Measurements from ENCODE around the gene PCDHB8. TPM values are rescaled to one million over a fixed set of nuclear protein-coding genes. Genes with fewer than 3 reads are reported as not detected.
"Not testable (repeated sequence)": the region's sequence is repeated elsewhere in the genome, so short reads cannot be mapped to it uniquely, and the experiment has no call there.

Gene PCDHB8
- not detected for total RNA-seq

- not testable (repeated sequence) for DNase-seq (ENCODE audit: low read depth in 2 of 3, low spot score in 2 of 3)
Measured at GRCh38 chr5:141177577-141178191, at the start of gene PCDHB8. Gene PCDHB8, plus strand, starts transcription at chr5:141177790. Its CDS starts 245 bp downstream, at chr5:141178035.

GRCh38 chr5:141135030-141135717 is 42.4 kb upstream of the PCDHB8 start, which contains the start of gene PCDHB5:
Gene PCDHB5, plus strand, starts transcription at chr5:141135206. Its CDS starts 229 bp downstream, at chr5:141135435.
- peak in 1 of 3 donors; percentile 47 for DNase-seq (ENCODE audit: low read depth in 2 of 3, low spot score in 2 of 3)

DNA sequence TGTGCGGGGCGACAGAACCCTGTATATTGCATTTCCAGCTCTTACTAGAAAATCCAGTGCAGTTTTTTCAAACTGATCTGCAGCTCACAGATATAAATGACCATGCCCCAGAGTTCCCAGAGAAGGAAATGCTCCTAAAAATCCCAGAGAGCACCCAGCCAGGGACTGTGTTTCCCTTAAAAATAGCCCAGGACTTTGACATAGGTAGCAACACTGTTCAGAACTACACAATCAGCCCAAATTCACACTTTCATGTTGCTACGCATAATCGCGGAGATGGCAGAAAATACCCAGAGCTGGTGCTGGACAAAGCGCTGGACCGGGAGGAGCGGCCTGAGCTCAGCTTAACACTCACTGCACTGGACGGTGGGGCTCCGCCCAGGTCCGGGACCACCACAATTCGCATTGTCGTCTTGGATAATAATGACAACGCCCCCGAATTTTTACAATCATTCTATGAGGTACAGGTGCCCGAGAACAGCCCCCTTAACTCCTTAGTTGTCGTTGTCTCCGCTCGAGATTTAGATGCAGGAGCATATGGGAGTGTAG is 41.8 kb upstream of the PCDHB8 start:
- DNase-seq (ENCODE audit: low read depth in 2 of 3, low spot score in 2 of 3), result no peak

- DNase-seq (ENCODE audit: low read depth in 2 of 3, low spot score in 2 of 3), result not testable (repeated sequence)
Measured at GRCh38 chr5:141137346-141137745, 40.2 kb upstream of the PCDHB8 start.

DNA sequence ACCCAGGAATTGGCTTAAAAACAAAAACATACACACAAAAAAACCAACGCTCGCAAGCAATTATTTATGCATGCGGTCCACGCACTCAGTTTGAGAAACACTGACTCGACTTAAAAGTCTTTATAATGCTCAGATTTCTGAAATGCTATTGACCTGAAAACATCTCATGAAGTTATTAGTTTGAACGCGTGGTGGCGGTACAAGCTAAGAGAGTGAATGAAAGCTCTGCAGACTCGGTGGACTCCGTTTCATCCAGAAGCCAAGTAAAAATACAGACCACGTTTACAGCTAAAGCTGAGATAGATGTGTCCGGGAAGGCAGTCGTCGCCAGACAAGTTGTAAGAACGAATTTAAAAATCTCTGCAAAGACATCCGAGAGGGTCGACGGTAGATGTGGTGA is 27.8 kb upstream of the PCDHB8 start, which contains the start of gene PCDHB6:
Gene PCDHB6, plus strand, starts transcription at position 246 of the 400 bp plus-strand sequence. CDS start 201 bp downstream, outside the sequence.
- peak in 1 of 3 donors; percentile 1 for DNase-seq (ENCODE audit: low read depth in 2 of 3, low spot score in 2 of 3)

DNA sequence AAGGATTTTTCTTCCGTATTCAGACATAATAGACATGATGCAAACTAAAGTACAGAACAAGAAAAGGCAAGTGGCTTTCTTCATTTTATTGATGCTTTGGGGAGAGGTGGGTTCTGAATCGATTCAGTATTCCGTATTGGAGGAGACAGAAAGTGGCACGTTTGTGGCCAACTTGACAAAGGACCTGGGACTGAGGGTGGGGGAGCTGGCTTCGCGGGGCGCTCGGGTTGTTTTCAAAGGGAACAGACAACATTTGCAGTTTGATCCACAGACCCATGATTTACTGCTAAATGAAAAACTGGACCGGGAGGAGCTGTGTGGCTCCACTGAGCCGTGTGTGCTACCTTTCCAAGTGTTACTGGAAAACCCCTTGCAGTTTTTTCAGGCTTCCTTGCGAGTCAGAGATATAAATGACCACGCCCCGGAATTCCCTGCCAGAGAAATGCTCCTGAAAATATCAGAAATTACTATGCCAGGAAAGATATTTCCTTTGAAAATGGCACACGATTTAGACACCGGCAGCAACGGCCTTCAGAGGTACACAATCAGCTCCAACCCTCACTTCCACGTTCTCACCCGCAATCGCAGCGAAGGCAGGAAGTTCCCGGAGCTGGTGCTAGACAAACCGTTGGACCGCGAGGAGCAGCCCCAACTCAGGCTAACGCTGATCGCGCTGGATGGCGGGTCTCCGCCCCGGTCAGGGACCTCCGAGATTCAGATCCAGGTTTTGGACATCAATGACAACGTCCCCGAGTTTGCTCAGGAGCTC is 27.2 kb upstream of the PCDHB8 start:
- DNase-seq (ENCODE audit: low read depth in 2 of 3, low spot score in 2 of 3), result no peak

DNA sequence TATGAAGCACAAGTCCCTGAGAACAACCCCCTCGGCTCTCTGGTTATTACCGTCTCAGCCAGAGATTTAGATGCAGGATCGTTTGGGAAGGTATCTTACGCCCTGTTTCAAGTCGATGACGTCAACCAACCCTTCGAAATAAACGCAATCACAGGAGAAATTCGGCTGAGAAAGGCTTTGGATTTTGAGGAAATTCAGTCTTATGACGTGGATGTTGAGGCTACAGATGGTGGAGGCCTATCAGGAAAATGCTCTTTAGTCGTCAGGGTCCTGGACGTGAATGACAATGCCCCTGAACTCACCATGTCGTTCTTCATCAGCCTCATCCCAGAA is 26.6 kb upstream of the PCDHB8 start:
- DNase-seq (ENCODE audit: low read depth in 2 of 3, low spot score in 2 of 3), result no peak

- not testable (repeated sequence) for DNase-seq (ENCODE audit: low read depth in 2 of 3, low spot score in 2 of 3)
Measured at GRCh38 chr5:141151632-141152031, 26.0 kb upstream of the PCDHB8 start.

DNA sequence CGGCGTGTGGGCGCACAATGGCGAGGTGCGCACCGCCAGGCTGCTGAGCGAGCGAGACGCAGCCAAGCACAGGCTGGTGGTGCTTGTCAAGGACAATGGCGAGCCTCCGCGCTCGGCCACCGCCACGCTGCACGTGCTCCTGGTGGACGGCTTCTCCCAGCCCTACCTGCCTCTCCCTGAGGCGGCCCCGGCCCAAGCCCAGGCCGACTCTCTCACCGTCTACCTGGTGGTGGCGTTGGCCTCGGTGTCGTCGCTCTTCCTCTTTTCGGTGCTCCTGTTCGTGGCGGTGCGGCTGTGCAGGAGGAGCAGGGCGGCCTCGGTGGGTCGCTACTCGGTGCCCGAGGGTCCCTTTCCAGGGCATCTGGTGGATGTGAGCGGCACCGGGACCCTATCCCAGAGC is 25.5 kb upstream of the PCDHB8 start:
- not testable (repeated sequence) for DNase-seq (ENCODE audit: low read depth in 2 of 3, low spot score in 2 of 3)

GRCh38 chr5:141155540-141156374 is 21.8 kb upstream of the PCDHB8 start:
- no peak for DNase-seq (ENCODE audit: low read depth in 2 of 3, low spot score in 2 of 3)

GRCh38 chr5:141157356-141157755 is 20.2 kb upstream of the PCDHB8 start:
- DNase-seq (ENCODE audit: low read depth in 2 of 3, low spot score in 2 of 3), result not testable (repeated sequence)

DNA sequence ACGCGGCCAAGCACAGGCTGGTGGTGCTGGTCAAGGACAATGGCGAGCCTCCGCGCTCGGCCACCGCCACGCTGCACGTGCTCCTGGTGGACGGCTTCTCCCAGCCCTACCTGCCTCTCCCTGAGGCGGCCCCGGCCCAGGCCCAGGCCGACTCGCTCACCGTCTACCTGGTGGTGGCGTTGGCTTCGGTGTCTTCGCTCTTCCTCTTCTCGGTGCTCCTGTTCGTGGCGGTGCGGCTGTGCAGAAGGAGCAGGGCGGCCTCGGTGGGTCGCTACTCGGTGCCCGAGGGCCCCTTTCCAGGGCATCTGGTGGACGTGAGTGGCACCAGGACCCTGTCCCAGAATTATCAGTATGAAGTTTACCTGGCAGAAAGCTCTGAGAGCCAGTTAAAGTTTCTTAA is 19.7 kb upstream of the PCDHB8 start:
- DNase-seq (ENCODE audit: low read depth in 2 of 3, low spot score in 2 of 3), result not testable (repeated sequence)

GRCh38 chr5:141172381-141173204 is 5.0 kb upstream of the PCDHB8 start, which contains the start of gene PCDHB7:
Gene PCDHB7, plus strand, starts transcription at chr5:141172644. Its CDS starts 192 bp downstream, at chr5:141172836.
- DNase-seq (ENCODE audit: low read depth in 2 of 3, low spot score in 2 of 3), result peak in 1 of 3 donors; percentile 39

DNA sequence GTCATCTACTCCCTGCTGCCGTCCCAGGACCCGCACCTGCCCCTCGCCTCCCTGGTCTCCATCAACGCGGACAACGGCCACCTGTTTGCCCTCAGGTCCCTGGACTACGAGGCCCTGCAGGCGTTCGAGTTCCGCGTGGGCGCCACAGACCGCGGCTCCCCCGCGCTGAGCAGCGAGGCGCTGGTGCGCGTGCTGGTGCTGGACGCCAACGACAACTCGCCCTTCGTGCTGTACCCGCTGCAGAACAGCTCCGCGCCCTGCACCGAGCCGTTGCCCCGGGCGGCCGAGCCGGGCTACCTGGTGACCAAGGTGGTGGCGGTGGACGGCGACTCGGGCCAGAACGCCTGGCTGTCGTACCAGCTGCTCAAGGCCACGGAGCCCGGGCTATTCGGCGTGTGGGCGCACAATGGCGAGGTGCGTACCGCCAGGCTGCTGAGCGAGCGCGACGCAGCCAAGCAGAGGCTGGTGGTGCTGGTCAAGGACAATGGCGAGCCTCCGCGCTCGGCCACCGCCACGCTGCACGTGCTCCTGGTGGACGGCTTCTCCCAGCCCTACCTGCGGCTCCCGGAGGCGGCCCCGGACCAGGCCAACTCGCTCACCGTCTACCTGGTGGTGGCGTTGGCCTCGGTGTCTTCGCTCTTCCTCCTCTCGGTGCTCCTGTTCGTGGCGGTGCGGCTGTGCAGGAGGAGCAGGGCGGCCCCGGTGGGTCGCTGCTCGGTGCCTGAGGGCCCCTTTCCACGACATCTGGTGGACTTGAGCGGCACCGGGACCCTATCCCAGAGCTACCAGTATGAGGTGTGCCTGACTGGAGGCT is 3.1 kb upstream of the PCDHB8 start:
- not testable (repeated sequence) for DNase-seq (ENCODE audit: low read depth in 2 of 3, low spot score in 2 of 3)

GRCh38 chr5:141175933-141176332 is 1.7 kb upstream of the PCDHB8 start:
- DNase-seq (ENCODE audit: low read depth in 2 of 3, low spot score in 2 of 3), result no peak

- DNase-seq (ENCODE audit: low read depth in 2 of 3, low spot score in 2 of 3), result not testable (repeated sequence)
Measured at GRCh38 chr5:141179371-141179770, 1.8 kb downstream of the PCDHB8 start.

DNA sequence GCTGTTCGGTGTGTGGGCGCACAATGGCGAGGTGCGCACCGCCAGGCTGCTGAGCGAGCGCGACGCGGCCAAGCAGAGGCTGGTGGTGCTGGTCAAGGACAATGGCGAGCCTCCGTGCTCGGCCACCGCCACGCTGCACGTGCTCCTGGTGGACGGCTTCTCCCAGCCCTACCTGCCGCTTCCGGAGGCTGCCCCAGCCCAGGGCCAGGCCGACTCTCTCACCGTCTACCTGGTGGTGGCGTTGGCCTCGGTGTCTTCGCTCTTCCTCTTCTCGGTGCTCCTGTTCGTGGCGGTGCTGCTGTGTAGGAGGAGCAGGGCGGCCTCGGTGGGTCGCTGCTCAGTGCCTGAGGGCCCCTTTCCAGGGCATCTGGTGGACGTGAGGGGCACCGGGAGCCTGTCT is 2.3 kb downstream of the PCDHB8 start:
- DNase-seq (ENCODE audit: low read depth in 2 of 3, low spot score in 2 of 3), result not testable (repeated sequence)

- no peak for DNase-seq (ENCODE audit: low read depth in 2 of 3, low spot score in 2 of 3)
Measured at GRCh38 chr5:141180313-141180712, 2.7 kb downstream of the PCDHB8 start.

Measured in hematopoietic multipotent progenitor cell (in vitro differentiated cells).